Lung (tissue), 12 donors: Measurements from ENCODE around the gene ITGA5. TPM values are rescaled to one million over a fixed set of nuclear protein-coding genes. Genes with fewer than 3 reads are reported as not detected.

ENCODE experiments used
- ATAC-seq: fragments of 200-7000 bp; cut with Tn5 transposase; one replicate; pipeline ENCODE4 v1.9.1; 2020; ENCODE audit warnings: moderate number of reproducible peaks; ENCODE audit not compliant: insufficient read depth, low FRiP score
- DNase-seq, 3 donors: peaks; one replicate each; pipeline ENCODE4 v3.0.0-alpha.2; 2013 to 2017
- H3K27ac ChIP-seq, 2 donors: one replicate each; pipeline ENCODE4 v1.5.1; 2013; ENCODE audit warnings: mild to moderate bottlenecking in 2 of 2, moderate library complexity in 2 of 2, control low read depth in 1 of 2, inconsistent platforms in 1 of 2, low read depth in 1 of 2, low read length in 1 of 2
- H3K27me3 ChIP-seq, 3 donors: one replicate each; pipeline ENCODE4 v1.5.1; 2013; ENCODE audit warnings: low read length in 2 of 3; ENCODE audit not compliant: control insufficient read depth in 3 of 3, insufficient read depth in 3 of 3
- H3K36me3 ChIP-seq, 4 donors: one replicate each; pipeline ENCODE4 v1.5.1; 2013; ENCODE audit warnings: low read length in 4 of 4, mild to moderate bottlenecking in 1 of 4, moderate library complexity in 1 of 4; ENCODE audit not compliant: control insufficient read depth in 4 of 4, insufficient read depth in 4 of 4
- H3K4me1 ChIP-seq, 5 donors: one replicate each; pipeline ENCODE4 v1.5.1; 2013; ENCODE audit warnings: low read length in 5 of 5, mild to moderate bottlenecking in 2 of 5, moderate library complexity in 1 of 5; ENCODE audit not compliant: control insufficient read depth in 5 of 5, insufficient read depth in 5 of 5
- H3K4me3 ChIP-seq: one replicate; pipeline ENCODE4 v1.5.1; 2013; ENCODE audit warnings: mild to moderate bottlenecking, control low read depth, moderate library complexity
- H3K9ac ChIP-seq, 2 donors: one replicate each; pipeline ENCODE4 v1.5.1; 2013; ENCODE audit warnings: low read length in 2 of 2, control low read depth in 1 of 2; ENCODE audit not compliant: insufficient read depth in 1 of 2
- H3K9me3 ChIP-seq, 4 donors: one replicate each; pipeline ENCODE4 v1.5.1; 2013; ENCODE audit warnings: low read length in 3 of 4, mild to moderate bottlenecking in 1 of 4, moderate library complexity in 1 of 4; ENCODE audit not compliant: control insufficient read depth in 4 of 4, insufficient read depth in 3 of 4
- CTCF ChIP-seq: IDR thresholded peaks from 2 replicates; pipeline ENCODE4 v1.5.1; 2012; ENCODE audit warnings: mild to moderate bottlenecking; ENCODE audit errors: control extremely low read depth, extremely low read depth
- WGBS, 2 donors: extraction: QIAGEN DNeasy Blood & Tissue Kit; methylation state at CpG; one replicate each; pipeline ENCODE4 v1.1.7; 2013; 5-methylcytosine and 5-hydroxymethylcytosine counted together
- polyA plus RNA-seq, 2 donors: library from polyadenylated mRNA; stranded (reverse); fragments of 200-250 nt; gene quantifications; one replicate each; pipeline ENCODE4 v1.2.1, GENCODE V29; 2013
- total RNA-seq, 2 donors: library from RNA; depleted of rRNA in 1 of 2; stranded (reverse); fragments of >200 nt in 1 of 2; gene quantifications; one replicate each; pipeline ENCODE4 v1.2.1, GENCODE V29; 2014 to 2021
- donor health status: control.
- donor health status: control.
- donor health status: Bipolar disorder and iron deficiency.
- donor health status: healthy.
- donor health status: DM: yes; HTN: yes; CAD: no.

Gene ITGA5
- total and polyA plus RNA-seq, 4 donors = 39.8 to 134 (median 101) TPM

GRCh38 chr12:54463034-54463433 lies 44.0 kb upstream of the ITGA5 start:
- WGBS, 2 donors = 25 to 45% methylated on average over 2 of the region's 2 CpGs
- TF ChIP-seq CTCF = no peak
- Histone ChIP-seq H3K4me1 (no peaks in the 10 kb centered on the region), H3K36me3 (no peaks in the 10 kb centered on the region), H3K27ac (no peak overlapping the region), H3K9ac (no peak overlapping the region), H3K4me3 (no peak overlapping the region), H3K27me3 (peaks cover 0 to 15% (median 9%) of the 10 kb centered on the region in 3 donors), H3K9me3 (no peaks in the 10 kb centered on the region)
- ATAC-seq (no peak), DNase-seq (no peak)

- Histone ChIP-seq H3K9ac (no peak overlapping the region), H3K9me3 (no peaks in the 10 kb centered on the region), H3K4me1 (peaks cover 0 to 3% (median 0%) of the 10 kb centered on the region in 5 donors), H3K27ac (no peak overlapping the region), H3K27me3 (peaks cover 0 to 14% (median 9%) of the 10 kb centered on the region in 3 donors), H3K4me3 (no peak overlapping the region), H3K36me3 (no peaks in the 10 kb centered on the region)
- 77 to 87% methylated on average over 9 of the region's 9 CpGs for WGBS, 2 donors
- DNase-seq = no peak
- TF ChIP-seq CTCF = no peak
- ATAC-seq = no peak
Measured at GRCh38 chr12:54460317-54460923, 41.4 kb upstream of the ITGA5 start.

DNA sequence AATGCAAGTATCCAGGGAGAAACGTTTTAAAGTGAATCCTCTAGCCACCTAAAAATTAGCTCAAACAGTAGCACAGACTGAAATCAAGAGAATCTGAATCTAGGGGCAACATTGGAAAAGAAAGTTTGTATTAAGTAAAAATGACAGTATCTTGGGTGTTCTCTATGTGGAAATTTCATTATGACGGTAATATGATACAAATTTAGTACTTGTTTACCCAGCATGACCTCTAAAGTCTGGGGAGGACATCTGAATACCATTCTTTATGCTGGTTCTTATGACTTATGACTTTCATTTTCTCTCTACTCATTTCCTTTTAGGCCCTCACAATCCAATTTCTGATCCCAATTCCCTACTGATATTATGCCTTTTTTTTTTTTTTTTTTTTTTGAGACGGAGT lies 40.3 kb upstream of the ITGA5 start:
- Histone ChIP-seq H3K9me3 (no peaks in the 10 kb centered on the region), H3K4me1 (peaks cover 0 to 3% (median 0%) of the 10 kb centered on the region in 5 donors), H3K9ac (no peak overlapping the region), H3K36me3 (no peaks in the 10 kb centered on the region), H3K27ac (no peak overlapping the region), H3K4me3 (no peak overlapping the region), H3K27me3 (peaks cover 0 to 12% (median 9%) of the 10 kb centered on the region in 3 donors)
- no peak for DNase-seq
- WGBS, 2 donors = 68 to 75% methylated on average over 2 of the region's 3 CpGs
- ATAC-seq = no peak
- TF ChIP-seq CTCF = no peak
